Prostate gland (tissue), 2 donors: ENCODE data around the gene CCT6A. TPM values are rescaled to one million over a fixed set of nuclear protein-coding genes. Genes with fewer than 3 reads are reported as not detected.
A peak's percentile ranks its signal among the peaks of the same experiment; 100 is the strongest.
"Not testable (repeated sequence)": the region's sequence is repeated elsewhere in the genome, so short reads cannot be mapped to it uniquely, and the experiment has no call there.

Source experiments
- DNase-seq: peaks from one replicate; pipeline ENCODE4 v3.0.0-alpha.2; 2019; ENCODE audit warnings: low spot score
- H3K27ac ChIP-seq, 2 donors: fragments of 200-600 bp; sonication (generic); 2 replicates each; pipeline ENCODE4 v1.5.1; 2017 to 2019
- H3K27me3 ChIP-seq: fragments of 200-600 bp; sonication (generic); replicated peaks from 2 replicates; pipeline ENCODE4 v1.5.1; 2019; ENCODE audit not compliant: insufficient read depth
- H3K36me3 ChIP-seq, 2 donors: fragments of 200-600 bp; sonication (generic); 1 replicate in 1 of 2; 2 replicates in 1 of 2; pipeline versions ENCODE4 v1.5.1 to v1.8.1; 2017 to 2019
- H3K4me1 ChIP-seq: fragments of 200-600 bp; sonication (generic); replicated peaks from 2 replicates; pipeline ENCODE4 v1.5.1; 2019
- H3K4me3 ChIP-seq, 2 donors: fragments of 200-600 bp; sonication (generic); 2 replicates each; pipeline ENCODE4 v1.5.1; 2017 to 2019
- H3K9me3 ChIP-seq: fragments of 200-600 bp; sonication (generic); 2 replicates; pipeline ENCODE4 v1.5.1; 2017
- POLR2A ChIP-seq: fragments of 450-650 bp; IDR thresholded peaks from one replicate; pipeline ENCODE4 v1.6.1; 2016; ENCODE audit warnings: antibody characterized with exemption, mild to moderate bottlenecking
- POLR2AphosphoS5 ChIP-seq: sonication (generic); formaldehyde crosslinking; IDR thresholded peaks from one replicate; pipeline ENCODE4 v1.6.1; 2017; ENCODE audit warnings: antibody characterized with exemption
- WGBS: methylation state at CpG from one replicate; pipeline ENCODE4 v1.1.5; 2018; 5-methylcytosine and 5-hydroxymethylcytosine counted together
- intact Hi-C: fragments of 100-400 bp; cut with DNase I; formaldehyde crosslinking; loops from one replicate; pipeline ENCODE4 v1.14.2; 2022
- total RNA-seq, 2 donors: library from RNA; depleted of rRNA; stranded (reverse); fragments of >200 nt; gene quantifications; one replicate each; pipeline ENCODE4 v1.1.0, GENCODE V29; 2016
- TF ChIP-seq, protein P1 (sequence below), 4 experiments: fragments of 200-600 bp in 2 of 4; fragments of 450-650 bp in 2 of 4; sonication (generic) in 2 of 4; IDR thresholded peaks; 1 replicate in 3 of 4; 2 replicates in 1 of 4; pipeline ENCODE4 v1.5.1; 2016 to 2019; ENCODE audit warnings: antibody characterized with exemption in 4 of 4, mild to moderate bottlenecking in 2 of 4, moderate library complexity in 2 of 4

Gene CCT6A
- total RNA-seq, 2 donors from 2014 or later: 60.0 to 64.3 TPM

DNA sequence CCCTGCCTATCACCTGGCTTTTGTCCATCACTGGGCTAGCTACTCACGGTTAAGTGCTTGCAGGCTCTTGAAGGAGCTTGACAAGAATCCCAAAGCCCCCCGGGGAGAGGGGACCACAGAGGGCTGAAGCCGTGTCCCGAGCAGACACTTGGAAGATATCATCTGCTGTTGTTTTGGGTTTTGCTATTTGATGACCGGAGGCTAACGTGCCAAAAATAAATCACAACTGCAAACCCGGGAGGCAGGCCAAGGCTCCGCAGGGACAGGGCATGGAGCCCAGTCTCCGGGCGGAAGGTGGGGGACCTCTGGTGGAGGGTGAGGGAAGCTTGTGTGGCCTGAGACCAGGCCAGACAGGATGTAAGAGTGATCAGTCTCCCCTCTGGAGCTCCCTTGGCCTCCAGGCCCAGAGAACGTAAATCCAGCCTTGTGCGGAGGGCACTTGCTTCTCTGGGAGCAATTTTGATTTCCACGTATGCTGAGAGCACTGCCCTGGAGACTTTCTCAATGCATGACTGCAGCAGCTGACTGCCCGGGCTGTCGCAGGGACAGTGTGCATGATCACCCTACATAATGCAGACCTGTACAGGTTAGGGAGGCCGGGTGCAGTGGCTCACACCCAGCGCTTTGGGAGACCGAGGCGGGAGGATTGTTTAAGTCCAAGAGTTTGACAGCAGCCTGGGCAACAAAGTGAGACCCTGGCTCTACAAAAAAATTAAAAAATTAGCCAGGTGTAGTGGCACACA is 41.4 kb downstream of the CCT6A start, which contains the start of gene PHKG1:
Gene PHKG1, minus strand, starts transcription at position 164 of the 743 bp plus-strand sequence. CDS start 4,011 bp downstream, outside the sequence.
- Histone ChIP-seq H3K9me3 (no peaks in the 10 kb centered on the region), H3K36me3 (no peaks in the 10 kb centered on the region), H3K27me3 (no peaks in the 10 kb centered on the region), H3K27ac (peak within 1 kb of the TSS; percentile 46 to 71), H3K4me3 (no peak within 1 kb of the TSS), H3K4me1 (peaks cover 5% of the 10 kb centered on the region)
- intact Hi-C loops: no loop called here
- WGBS: 22% methylated on average over 19 of the region's 19 CpGs
- peak; percentile 71 for DNase-seq
- TF ChIP-seq, protein P1, sequence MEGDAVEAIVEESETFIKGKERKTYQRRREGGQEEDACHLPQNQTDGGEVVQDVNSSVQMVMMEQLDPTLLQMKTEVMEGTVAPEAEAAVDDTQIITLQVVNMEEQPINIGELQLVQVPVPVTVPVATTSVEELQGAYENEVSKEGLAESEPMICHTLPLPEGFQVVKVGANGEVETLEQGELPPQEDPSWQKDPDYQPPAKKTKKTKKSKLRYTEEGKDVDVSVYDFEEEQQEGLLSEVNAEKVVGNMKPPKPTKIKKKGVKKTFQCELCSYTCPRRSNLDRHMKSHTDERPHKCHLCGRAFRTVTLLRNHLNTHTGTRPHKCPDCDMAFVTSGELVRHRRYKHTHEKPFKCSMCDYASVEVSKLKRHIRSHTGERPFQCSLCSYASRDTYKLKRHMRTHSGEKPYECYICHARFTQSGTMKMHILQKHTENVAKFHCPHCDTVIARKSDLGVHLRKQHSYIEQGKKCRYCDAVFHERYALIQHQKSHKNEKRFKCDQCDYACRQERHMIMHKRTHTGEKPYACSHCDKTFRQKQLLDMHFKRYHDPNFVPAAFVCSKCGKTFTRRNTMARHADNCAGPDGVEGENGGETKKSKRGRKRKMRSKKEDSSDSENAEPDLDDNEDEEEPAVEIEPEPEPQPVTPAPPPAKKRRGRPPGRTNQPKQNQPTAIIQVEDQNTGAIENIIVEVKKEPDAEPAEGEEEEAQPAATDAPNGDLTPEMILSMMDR (IDR thresholded peaks at IDR 0.05): peak in 3 of 4 experiments; percentile 21 to 48 (median 33)
- TF ChIP-seq POLR2A (no peak), POLR2AphosphoS5 (peak; percentile 75)

DNA sequence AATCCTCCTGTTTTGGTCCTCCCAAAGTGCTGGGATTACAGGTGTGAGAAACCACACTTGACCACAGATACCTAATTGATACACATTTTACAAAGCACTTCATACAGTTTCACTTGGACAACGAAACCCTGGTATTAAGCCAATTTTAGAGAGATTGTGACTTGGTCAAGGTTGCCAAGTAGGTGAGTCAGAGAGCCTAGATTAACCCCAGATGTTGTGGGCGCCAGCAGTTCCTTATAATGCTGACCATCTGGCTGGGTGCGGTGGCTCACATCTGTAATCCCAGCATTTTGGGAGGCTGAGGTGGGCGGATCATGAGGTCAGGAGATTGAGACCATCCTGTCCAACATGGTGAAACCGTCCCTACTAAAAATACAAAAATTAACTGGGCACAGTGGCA is 46.1 kb downstream of the CCT6A start:
- no peak overlapping the region for H3K27ac ChIP-seq
- WGBS: 53% methylated on average over 5 of the region's 5 CpGs
- no peaks in the 10 kb centered on the region for H3K27me3 ChIP-seq
- H3K36me3 ChIP-seq: peaks cover 0 to 13% of the 10 kb centered on the region in 2 donors
- peaks cover under 1% of the 10 kb centered on the region for H3K4me1 ChIP-seq
- no peak overlapping the region for H3K4me3 ChIP-seq
- no peak for TF ChIP-seq POLR2A
- no peak for TF ChIP-seq POLR2AphosphoS5
- TF ChIP-seq, protein P1 (IDR thresholded peaks at IDR 0.05): no peak
- intact Hi-C loops: no loop called here
- DNase-seq: no peak
- H3K9me3 ChIP-seq: no peaks in the 10 kb centered on the region

DNA sequence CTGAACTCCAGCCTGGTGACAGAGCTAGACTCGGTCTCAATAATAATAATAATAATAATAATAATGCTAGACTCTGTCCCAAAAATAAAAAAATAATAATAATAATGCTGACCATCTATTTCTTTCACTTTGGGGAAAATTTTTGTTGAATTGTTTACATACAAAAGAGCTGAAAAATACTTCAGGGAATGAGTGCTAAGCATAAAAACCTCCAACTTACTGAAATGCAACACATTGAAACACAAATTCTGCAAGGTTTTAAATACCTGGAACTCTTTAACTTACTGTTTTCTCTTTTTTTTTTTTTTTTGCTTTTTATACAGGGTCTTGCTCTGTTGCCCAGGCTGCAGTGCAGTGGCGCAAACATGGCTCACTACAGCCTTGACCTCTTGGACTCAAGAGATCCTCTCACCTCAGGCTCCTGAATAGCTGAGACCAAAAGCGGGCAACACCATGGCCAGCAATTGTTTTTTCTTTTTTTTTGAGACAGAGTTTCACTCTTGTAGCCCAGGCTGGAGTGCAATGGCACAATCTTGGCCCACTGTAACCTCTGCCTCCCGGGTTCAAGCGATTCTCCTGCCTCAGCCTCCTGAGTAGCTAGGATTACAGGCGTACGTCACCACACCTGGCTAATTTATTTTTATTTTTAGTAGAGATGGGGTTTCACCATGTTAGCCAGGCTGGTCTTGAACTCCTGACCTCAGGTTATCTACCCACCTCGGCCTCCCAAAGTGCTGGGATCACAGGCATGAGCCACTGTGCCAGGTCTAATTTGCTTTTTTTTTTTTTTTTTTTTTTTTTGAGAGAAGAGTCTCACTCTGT is 46.8 kb downstream of the CCT6A start:
- not testable (repeated sequence) for H3K27ac ChIP-seq
- peaks cover 0 to 13% of the 10 kb centered on the region in 2 donors for H3K36me3 ChIP-seq

DNA sequence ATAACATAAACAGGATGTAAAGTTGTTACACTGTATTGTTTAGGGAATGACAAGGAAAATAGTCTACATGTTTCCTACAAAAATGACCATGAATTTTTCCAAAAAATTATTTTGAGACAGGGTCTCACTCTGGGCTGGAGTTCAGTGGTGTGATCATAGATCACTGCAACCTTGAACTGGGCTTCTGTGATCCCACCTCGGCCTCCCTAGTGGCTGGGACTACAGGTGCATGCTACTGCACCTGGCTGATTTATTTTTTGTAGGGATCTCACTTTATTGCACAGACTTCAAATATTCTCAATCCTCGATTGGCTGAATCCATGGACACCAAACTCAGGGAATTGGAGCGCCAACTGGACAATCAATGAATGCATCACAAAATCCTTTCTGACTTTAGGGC is 48.1 kb downstream of the CCT6A start:
- H3K27me3 ChIP-seq: no peaks in the 10 kb centered on the region
- TF ChIP-seq POLR2AphosphoS5 (no peak), POLR2A (no peak)
- TF ChIP-seq, protein P1 (IDR thresholded peaks at IDR 0.05): no peak
- no peaks in the 10 kb centered on the region for H3K9me3 ChIP-seq
- intact Hi-C loops: no loop called here
- no peak overlapping the region for H3K4me3 ChIP-seq
- no peak overlapping the region for H3K27ac ChIP-seq
- DNase-seq: no peak
- H3K36me3 ChIP-seq: peaks cover 0 to 13% of the 10 kb centered on the region in 2 donors
- 88% methylated on average over 3 of the region's 3 CpGs for WGBS
- no peaks in the 10 kb centered on the region for H3K4me1 ChIP-seq

More for the DNA sequence above, 46.8 kb downstream of the CCT6A start:
- H3K4me1 ChIP-seq, H3K27me3 ChIP-seq, H3K9me3 ChIP-seq, DNase-seq, H3K4me3 ChIP-seq, intact Hi-C loops: not testable (repeated sequence)
- WGBS: 93% methylated on average over 8 of the region's 8 CpGs

DNA sequence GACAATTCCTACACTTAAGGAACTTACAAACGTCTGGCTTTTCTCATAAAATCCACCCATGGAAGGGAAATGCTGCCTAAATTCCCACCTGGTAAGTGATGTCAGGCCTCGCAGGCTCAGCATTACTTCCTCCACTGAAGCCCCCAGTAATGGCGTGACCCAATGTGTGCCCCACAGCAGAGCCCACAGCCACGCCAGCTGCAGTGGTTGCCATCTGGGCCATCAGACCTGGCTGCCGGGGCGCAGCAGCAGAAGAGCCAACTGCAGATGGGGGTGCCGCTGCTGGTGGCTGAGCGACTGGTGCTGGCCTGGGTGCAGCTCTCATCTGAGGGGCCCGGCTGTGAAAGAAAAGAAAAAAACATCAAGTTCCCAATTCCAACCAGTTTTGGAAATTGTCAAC is 52.6 kb downstream of the CCT6A start:
- H3K27me3 ChIP-seq, H3K4me3 ChIP-seq, intact Hi-C loops, H3K9me3 ChIP-seq, DNase-seq, H3K27ac ChIP-seq, H3K4me1 ChIP-seq: not testable (repeated sequence)
- H3K36me3 ChIP-seq: peaks cover 0 to 13% of the 10 kb centered on the region in 2 donors
- 89% methylated on average over 9 of the region's 9 CpGs for WGBS
